HG03159 (cell line): ENCODE measurements around the gene HLA-DOA.

Experiments used
- ATAC-seq: cut with Tn5 transposase; IDR thresholded peaks from one replicate; pipeline ENCODE4 v1.9.1; 2021; ENCODE audit warnings: mild to moderate bottlenecking, moderate library complexity; ENCODE audit not compliant: unreplicated experiment

HLA-DOA gene

GRCh38 chr6:33008944-33009861, at the start of gene HLA-DOA:
Gene HLA-DOA, minus strand, starts transcription at chr6:33009591.
- peak; percentile 93 for ATAC-seq

DNA sequence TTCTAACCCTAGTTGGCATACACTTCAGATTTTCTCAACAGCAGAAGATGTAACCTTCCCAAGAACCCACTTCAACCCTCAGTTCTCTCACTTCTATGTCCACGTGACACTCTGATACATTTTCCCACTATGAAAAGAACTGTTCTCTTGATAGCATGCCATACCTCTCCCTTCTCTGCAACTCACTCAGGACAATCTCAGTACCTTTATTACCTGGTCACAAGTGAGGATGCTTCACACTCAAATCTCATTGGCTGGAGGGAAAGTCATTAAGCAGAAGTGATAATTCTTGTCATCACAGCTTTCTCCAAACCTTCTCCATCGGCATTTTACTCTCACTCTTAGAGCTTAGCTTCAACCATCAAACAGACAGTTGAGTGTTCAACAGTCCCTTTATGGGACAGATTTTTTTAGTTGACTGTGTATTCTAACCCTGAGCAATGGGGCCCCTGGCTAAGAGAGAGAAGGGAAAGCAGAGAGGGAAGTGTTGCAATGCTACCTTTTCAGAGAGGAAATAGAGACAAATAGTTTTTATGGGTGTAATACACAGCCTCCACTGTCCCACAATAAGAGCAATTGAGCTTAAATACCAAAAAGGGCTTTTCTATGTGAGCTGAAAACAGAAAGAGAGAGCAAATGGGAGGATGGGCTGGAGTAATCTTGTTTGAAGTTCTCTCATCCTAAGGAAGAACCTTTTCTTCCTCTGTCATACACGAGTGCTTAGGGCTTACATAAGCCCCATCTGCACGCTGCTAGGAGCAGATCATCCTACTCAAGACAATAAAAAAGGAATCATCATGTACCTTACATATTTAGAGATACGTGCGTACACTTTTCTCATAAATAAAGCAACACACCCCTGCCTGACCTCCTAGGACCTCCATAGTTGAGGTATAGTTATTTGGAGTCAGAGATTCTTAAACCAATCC, 48.1 kb upstream of the HLA-DOA start:
- no peak for ATAC-seq

GRCh38 chr6:33053230-33053629, 43.8 kb upstream of the HLA-DOA start:
- ATAC-seq: no peak

- no peak for ATAC-seq
These were observed 43.2 kb upstream of the HLA-DOA start for GRCh38 chr6:33052627-33053026.

DNA sequence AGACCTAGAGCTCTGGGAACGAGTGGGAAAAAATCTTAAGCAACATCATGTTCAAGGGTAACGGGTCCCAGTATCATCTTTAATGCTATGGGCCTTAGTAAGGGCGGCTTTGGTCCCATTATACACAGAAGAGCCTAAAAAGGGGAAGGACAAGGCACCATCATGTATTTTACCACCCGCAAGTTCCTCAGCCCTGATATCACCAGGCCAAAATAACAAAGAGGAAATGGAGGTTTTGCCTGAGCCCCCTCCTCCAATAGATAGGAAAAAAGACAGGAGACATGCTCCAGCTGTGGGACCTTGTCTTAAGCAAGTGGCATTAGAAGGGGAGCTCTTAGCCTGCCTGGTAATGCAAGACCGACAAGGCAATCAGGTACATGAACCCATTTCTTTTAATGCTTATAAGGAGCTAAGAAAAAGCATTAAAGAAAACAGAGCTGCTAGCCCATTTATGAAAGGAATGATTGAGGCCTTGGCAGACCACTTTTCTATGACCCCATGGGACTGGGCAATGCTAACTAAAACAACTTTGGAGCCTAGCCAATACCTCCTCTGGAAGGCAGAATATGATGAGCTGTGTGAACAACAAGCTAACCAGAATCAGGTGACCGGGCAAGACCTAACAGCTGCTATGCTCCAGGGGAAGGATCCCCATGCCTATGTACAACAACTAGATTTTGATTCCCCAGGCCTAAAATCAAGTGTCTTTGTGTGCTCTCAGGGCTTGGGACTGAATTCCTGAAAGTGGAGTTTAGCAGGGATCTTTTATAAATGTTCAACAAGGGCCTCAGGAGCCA, 40.8 kb upstream of the HLA-DOA start:
- no peak for ATAC-seq

DNA sequence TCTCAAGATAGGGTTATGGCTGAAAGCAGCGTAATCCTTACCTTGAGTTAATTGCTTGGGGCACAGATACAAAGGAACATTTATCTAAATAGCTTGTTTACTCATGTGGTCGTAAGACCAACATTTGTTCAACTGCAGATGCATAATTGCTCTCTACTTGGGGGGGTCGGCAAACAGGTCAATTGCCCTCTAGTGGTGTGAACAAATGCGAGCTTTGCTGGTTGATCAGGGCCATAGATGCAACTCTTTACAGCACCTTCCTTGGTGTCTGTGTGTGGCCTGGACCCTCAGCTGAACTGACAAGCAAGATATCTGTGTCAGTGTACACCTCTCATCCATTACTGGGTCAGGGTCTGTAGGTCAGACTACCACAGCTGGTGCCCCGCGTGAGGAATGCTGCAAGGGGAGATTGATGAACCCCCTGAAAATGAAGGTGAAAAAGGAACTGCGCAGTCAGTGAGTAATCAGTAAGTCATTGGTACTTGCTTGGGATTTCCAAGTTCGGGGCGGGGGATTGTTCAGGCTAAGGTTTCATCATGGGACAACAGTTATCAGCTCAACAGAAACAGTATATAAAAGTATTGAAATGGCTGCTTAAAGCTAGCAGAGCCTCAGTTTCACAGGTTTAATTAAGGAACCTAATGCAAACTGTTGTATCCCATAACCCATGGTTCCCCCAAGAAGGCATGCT, 40.1 kb upstream of the HLA-DOA start:
- no peak for ATAC-seq

DNA sequence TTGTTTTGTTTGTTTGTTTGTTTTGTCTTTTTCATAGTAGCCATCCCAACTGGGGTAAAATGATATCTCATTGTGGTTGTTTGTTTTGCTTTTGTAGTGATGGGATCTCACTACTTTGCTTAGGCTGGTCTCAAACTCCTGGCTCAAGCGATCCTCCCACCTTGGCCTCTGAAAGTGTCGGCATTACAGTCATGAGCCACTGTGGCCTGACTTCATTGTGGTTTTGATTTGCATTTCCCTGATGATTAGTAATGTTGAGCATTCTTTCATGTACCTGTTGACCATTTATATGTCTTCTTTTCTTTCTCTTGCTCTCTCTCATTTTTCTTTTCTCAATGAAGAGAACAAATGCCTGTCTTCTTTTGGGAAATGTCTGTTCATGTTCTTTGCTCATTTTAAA, 30.8 kb upstream of the HLA-DOA start:
- ATAC-seq: no peak

GRCh38 chr6:33036535-33036934, 27.1 kb upstream of the HLA-DOA start:
- no peak for ATAC-seq

GRCh38 chr6:33034554-33034953, 25.2 kb upstream of the HLA-DOA start:
- ATAC-seq: no peak

- no peak for ATAC-seq
These were observed 20.9 kb upstream of the HLA-DOA start for GRCh38 chr6:33030245-33030644.

DNA sequence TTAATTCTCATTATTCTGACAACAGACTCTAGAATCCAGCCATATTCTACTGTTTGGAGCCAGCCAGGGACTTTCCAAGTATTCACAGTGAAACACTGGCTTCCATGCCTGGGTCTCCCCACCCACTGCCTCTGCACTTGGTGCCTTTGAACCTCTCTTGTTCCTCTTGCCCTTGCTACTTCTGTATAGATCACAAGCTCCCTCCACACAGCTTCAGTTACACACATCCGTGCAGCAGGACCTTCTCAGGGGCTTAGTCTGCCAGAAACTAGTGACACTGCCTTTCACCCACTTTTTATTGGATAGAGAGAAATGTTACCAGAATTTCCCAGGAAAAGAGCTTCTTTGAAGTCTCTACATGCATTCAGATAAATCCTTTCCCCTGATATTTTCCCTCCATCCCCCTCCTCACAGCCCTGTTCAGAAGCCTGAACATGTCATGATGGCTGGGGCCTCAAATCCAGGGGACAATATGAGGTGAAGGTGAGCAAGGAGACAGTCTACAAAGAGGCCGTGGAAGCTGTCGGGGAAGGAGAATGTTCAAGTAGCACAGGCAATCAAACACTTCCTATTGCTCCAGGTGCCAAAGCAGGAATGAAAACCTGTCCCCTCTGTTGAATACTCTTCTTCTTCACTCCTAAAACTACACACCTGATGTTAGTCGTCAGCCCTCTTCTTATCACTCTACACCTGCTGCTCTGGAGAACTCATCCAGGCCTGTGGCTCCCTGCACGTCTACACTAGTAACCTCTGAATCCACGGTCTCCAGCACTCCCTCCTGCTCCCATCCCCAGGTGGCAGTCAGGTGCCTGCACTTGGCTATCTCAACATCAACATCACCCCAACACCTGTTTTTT, 20.2 kb upstream of the HLA-DOA start:
- ATAC-seq: peak; percentile 72

DNA sequence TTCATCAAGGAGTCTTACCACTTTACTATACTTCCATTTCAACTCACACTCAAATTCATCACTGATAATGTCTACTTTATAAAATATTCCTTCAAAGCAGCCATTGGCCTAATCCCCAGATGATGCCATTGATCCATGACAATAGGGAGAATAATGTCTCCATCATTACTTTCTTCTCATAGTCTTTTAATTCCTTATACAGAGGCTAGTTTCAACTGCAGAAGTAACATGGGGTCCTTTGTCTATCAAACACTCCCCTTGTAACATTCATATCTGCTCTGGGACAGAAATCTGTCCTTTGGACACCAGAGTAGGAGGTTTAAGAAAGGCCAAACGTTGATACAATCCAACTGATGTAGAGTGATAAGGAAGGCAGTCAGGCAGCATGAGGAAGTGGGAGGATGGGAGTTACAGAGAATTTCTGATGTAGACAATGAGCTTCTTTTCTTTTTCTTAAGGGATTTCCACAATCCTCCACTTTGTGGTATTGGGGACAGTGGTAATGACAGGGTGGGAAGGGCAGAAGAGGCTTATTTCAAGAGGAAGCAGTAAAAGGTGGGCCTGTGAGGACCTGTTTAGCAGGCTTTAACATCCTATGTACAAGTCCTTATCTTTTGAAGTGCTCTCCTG, 18.9 kb upstream of the HLA-DOA start:
- no peak for ATAC-seq

DNA sequence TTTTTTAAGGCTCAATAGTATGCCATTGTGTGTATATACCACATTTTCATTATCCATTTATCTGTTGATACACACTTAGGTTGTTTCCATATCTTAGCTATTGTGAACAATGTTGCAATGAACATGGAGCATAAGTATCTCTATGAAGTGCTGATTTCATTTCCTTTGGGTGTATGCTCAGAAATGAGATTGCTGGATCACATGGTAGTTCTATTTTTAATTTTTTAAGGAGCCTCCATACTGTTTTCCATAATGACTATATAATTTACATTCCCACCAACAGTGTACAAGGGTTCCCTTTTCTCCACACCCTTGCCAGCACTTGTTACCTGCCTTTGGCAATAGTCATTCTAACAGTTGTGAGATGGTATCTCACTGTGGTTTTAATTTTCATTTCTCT, 15.1 kb upstream of the HLA-DOA start:
- no peak for ATAC-seq

- ATAC-seq: no peak
These were observed 14.1 kb upstream of the HLA-DOA start for GRCh38 chr6:33023536-33023935.

- no peak for ATAC-seq
These were observed 12.5 kb upstream of the HLA-DOA start for GRCh38 chr6:33021917-33022316.

DNA sequence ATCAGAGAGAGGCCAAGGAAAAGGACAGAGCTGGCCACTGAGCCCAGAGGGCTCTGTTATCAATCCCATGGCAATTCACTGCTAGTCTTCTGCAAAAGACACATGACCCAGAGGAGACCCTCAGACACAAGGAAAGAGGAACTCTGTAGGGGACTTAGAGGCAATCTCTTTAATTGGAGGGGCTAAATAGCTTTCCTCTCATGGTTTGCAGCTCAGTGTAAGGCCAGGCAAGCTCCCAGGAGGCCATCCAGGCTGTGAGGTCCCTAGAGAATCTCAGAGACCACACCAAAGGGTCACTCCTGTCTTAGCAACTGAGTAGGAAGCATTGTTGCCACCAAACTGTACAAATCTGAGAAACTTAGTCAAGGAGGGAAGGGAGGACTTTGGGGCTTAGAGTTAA, 10.0 kb upstream of the HLA-DOA start:
- no peak for ATAC-seq

DNA sequence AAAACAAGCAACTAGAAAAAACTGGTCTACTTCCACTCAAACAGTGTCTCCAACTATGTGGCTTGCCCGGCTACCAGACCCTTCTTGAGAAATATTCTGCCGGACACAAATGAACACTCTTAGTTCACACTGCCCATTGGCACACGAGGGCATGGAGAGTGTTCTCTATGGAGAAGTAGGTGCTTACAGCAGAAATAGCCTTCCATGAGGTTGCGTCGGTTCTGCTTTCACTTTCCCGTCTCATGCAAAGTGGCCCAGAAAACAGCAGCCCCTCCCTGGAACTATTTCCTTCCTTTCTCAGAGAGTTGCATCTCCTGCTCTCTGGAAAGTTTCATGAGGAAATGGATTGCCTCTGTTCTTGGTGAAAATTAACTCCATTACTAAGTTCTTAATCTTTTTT, 9.5 kb upstream of the HLA-DOA start:
- ATAC-seq: peak; percentile 77

DNA sequence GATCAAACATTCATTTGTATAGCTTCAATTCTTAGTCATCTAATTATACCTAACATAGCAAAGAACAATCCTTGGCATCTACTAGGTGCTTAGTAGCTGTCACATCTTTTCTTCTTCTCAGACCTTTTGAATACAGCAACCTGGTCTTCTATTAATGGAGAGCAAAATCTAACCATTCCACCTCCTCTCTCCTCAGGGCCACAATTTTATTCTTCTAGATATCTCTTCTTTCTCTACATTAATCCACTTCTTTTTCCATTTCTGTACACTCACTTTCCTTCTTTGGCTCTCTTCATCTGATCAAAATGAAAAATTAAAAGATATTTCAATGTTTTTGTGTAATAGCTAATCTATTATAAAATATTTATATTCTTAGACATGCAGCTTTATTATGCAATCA, 9.0 kb upstream of the HLA-DOA start:
- no peak for ATAC-seq
